NOMO-1 treated with DMSO at 0.1 percent for 48 hours (cell line): Measurements from ENCODE around the gene NOD2.

Source experiments
- DNase-seq: peaks from one replicate; lab custom pipeline; 2025; ENCODE audit not compliant: unreplicated experiment; lab: John Stamatoyannopoulos, UW

NOD2 gene

DNA sequence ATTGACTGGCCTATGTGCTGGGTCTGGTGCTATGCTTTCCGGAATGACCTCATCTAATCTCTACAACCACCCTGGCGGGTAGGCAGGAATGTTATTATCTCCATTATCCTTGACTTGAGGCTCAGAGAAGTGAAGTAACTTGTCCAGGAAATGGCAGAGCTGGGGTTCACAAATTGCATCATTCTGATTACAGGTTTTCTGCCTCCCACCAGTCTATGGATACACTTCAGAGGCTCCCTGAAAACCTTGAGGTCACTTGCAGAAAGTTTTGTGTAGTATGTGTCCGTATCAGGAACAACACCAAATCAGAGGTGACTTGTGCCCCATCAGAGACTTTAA, 19.1 kb downstream of the NOD2 start:
- no peak for DNase-seq

DNA sequence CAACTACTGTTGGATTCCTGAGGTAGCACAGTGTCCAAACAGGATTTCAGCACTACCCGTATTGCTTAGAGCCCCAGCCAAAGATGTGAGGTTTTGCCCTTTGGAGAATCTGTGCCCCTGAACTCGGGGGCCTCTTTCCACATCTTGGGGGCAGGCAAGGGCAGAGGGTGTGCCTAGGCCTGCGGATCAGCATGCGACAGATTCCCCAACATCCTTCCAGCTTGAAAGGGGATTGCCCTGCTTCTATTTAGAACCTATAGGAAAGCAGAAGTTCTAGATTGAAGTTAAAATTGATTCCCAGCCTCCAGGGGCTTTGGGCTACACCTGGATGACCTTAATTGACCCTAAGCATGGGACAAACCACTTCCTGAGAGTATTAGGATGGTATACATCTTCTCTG, 19.6 kb downstream of the NOD2 start:
- no peak for DNase-seq

DNA sequence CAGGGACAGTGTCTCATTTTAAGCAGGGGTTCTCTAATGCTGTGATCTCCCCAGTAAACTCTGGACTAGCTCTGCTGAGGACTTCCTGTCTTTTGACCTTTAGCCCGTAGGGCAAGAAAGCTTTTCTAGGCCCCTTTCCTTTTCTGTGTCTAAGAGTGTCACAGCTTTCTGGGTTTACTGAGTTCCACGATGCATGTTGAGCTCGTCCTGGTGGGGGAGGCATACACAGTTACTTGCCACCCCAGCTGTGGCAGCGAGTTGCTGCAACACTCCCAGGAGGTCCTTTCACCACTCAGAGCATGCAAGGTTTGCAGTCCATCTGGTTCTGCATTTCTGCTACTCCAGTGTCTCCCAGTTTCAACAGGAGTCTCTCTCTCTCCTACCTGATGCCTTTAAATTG, 23.7 kb downstream of the NOD2 start:
- no peak for DNase-seq

DNA sequence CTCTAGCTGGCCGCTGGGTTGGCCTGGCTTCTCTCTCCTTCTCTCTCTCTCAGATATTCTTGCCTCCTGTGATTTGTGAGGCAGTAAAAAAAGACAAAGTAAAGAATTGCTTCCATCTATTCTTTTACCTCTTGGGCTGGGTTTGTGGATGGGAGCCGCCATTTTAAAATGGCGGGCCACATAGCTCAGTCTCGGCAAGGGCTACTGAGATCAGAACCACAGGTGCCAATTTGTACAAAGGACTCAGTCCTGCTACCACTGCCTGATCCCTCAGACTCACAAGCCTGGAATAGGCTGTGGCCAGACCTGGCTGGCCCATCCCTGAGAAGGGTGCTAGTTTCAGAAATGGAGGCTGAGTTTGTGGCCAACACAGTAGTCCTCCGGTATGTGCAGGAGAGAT, 24.1 kb downstream of the NOD2 start:
- DNase-seq, result no peak

DNA sequence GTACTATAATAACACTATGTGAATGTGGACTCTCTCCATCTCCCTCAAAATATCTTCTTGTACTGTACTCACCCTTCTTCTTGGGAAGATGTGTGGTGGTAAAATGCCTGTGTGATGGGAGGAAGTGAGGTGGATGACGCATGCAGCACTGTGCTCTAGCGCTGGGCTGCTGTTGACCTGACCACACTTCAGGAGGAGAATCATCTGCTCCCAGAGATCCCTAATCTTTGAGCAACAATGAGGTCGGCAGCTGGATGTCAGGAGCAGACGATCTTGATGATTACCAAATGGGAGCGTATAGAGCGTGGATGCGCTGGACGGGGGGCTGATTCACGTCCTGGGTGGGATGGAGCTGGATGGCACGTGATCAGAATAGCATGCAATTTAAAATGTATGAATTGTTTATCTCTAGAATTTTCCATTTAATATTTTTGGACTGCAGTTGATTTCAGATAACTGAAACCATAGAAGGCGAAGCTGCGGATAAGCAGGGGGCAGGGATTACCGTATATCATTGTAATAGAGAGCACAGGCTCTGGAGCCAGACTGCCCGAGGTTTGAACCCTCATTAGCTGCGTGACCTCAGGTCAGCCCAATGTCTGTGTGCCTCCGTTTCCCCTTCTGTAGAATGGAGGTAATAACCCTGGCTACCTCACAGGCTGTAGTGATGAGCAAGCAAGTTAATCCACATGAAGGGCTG, 24.8 kb downstream of the NOD2 start:
- peak; percentile 9 for DNase-seq

DNA sequence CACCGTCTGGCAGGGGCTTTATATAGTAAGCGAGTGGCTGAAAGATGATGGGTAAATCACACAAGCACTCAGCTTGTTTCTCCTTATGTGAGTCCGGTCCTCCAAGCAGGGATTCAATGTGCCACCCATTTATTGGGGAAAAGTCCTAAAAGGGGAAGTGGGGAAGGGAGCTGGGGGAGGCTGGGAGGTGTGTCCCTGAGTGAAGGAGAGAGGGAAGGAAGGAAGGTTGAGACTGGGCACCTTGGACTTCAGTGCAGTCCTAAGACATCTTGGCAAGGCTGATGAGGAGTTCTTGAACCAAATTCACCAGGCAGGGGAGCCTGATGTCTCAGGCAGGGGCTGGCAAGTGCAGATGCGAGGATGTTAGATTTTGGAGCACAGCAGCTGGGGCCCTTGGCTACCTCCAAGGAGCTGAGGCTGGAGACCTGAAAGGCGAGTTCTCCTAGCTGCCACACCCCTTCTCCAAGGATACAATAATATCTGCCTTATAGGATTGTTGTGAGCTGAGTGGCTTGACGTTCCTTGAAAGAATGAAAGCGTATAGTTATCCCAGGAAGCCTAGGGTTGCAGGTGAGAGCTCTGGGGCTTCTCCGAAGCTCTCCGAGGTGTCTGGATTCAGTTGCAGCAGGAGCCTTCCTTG, 25.5 kb downstream of the NOD2 start:
- DNase-seq, result no peak

DNA sequence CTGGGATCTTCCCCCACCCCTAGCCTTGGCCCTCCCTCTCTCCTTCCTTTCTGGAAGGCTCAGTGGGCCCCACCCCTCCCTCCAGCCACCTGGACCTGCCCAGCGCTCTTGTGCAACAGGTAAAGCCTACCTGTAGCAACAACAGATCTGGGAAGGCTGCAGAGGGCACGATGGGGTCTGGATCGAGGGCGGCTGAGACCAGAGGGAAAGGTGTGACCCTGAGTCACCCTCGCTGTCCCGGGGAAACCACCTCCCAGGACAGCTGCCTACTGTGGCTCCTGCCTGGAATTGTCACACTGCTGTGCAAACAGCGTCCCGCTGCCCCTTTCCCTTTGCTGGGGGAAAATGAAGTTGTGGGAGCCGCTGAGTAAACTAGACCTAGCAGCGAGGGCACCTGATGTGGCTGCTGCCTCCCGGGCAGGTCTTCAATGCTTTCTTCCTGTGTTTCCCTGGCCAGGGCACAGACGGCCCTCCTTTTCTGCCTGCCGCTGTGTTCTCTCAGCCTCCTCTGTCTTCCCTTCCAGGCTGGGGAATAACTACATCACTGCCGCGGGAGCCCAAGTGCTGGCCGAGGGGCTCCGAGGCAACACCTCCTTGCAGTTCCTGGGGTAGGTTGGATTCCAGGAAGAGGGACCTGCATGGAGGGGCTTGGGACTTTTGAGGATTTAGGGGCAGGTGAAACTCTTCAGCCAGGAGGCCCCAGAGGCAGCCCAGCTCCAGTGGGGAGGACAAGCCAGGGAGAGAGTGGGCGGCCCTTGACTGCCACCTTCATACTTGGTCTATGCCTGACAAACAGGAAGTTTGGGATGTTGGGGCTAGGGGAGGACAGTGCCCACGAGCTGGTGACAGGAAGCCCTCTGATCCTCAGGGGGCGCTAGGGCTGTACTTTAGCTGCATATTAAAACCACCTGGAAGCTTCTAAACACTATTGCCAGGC, 26.3 kb downstream of the NOD2 start:
- no peak for DNase-seq

DNA sequence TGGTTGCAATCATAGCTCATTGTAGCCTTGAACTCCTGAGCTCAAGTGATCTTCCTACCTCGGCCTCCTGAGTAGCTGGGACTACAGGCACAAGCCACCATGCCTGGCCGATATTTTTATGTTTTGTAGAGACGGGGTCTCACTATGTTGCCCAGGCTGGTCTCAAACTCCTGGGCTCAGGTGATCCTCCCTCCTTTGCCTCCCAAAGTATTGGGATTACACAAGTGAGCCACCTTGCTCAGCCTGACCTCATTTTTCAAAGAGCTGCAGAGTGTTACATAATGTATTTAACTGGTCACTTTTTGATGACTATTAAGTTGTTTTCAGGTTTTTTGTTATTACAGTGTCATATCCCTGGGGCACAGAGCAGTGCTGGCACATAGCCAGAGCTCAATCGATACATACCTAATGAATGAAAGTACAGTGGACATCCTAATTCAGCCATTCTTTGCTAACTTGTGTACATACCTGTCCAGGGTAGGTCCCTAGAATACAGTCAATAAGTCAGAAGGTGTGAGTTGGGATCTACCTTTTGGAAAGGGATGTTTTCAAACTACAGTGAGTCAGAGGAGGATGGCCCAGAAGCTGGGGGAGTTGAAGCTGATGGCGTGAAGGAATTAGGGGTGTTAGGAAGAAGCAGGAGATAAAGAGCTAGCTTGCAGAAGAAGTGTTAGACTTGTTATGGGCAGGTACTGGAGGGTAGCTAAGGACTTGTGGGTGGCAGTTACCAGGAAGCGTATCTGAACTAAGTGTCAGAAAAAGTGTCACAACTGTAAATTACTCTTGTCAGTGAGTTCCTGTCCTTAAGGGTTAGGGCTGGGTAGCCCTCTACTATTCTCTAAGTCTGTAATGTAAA, 28.4 kb downstream of the NOD2 start:
- DNase-seq, result peak; percentile 40

DNA sequence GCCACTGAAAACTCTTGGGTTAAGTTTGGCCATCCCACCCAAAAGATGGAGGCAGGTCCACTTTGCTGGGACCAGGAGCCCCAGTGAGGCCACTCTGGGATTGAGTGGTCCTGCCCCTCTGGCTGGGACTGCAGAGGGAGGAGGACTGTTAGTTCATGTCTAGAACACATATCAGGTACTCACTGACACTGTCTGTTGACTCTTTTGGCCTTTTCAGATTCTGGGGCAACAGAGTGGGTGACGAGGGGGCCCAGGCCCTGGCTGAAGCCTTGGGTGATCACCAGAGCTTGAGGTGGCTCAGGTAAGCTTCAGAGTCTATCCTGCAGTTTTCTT, 29.0 kb downstream of the NOD2 start:
- no peak for DNase-seq

DNA sequence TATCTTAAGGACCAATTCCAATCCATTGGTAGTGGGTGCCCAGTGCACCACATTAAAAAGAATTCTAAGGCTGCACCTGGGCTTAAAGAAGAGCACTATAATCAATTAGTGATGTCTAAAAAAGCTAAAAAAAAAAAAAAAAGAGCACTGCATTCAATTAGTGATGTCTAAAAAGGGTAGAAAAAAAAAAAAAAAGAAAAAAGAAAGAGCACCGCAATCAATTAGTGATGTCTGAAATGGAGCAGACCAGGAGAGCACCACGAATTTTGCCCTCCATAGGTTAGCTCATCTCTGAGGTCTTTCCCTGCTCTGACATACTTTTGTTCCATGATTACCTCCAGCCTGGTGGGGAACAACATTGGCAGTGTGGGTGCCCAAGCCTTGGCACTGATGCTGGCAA, 29.6 kb downstream of the NOD2 start:
- no peak for DNase-seq

DNA sequence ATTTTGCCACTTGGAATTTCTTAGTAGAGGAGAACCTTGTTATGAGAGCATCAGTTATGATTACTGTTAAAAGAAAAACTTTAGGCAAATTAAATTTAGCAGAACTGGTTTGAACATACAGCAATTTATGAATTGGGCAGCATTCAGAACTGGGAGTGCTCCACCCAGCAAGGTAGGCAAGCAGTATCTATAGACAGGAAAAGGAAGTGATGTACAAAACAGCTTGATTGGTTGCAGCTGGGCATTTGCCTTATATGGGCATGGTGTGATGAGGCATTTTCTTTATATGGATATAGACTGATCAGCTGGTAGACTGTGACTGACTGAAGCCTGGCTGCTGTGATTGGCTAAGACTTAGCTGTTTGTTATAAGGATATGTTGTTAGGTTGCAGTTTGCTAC, 30.9 kb downstream of the NOD2 start:
- no peak for DNase-seq

DNA sequence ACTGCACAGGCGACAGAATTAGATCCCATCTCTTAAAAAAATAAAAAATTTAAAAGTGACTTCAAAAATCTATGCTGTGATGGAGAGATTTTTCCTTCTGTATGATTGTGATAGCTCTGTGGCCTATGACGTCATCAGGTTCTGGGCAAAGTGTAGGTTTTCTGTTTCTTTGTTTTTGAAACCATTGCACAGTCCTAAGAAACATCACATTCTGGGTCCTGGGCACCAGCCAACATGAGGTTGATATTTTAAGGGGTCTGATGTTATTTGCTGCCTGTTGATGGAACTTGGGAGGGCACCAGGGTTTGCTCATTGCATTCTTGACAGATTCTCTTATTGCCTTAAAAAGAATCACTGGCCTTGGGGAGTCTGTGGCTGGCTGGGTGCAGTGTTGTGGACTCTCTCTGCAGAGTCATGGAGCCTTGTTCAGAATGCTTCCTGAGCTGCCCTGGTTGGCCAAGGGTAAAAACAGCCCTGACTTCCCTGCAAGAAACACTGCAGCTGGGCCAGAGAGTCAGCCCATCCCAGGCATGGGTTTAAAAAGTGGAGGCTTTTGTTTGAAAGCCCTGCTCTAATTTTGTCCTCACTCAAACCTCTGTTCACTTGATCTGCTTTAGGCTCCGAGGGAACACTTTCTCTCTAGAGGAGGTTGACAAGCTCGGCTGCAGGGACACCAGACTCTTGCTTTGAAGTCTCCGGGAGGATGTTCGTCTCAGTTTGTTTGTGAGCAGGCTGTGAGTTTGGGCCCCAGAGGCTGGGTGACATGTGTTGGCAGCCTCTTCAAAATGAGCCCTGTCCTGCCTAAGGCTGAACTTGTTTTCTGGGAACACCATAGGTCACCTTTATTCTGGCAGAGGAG, 38.0 kb downstream of the NOD2 start:
- DNase-seq, result no peak

DNA sequence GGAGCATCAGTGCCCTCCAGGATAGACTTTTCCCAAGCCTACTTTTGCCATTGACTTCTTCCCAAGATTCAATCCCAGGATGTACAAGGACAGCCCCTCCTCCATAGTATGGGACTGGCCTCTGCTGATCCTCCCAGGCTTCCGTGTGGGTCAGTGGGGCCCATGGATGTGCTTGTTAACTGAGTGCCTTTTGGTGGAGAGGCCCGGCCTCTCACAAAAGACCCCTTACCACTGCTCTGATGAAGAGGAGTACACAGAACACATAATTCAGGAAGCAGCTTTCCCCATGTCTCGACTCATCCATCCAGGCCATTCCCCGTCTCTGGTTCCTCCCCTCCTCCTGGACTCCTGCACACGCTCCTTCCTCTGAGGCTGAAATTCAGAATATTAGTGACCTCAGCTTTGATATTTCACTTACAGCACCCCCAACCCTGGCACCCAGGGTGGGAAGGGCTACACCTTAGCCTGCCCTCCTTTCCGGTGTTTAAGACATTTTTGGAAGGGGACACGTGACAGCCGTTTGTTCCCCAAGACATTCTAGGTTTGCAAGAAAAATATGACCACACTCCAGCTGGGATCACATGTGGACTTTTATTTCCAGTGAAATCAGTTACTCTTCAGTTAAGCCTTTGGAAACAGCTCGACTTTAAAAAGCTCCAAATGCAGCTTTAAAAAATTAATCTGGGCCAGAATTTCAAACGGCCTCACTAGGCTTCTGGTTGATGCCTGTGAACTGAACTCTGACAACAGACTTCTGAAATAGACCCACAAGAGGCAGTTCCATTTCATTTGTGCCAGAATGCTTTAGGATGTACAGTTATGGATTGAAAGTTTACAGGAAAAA, 38.8 kb downstream of the NOD2 start:
- no peak for DNase-seq

DNA sequence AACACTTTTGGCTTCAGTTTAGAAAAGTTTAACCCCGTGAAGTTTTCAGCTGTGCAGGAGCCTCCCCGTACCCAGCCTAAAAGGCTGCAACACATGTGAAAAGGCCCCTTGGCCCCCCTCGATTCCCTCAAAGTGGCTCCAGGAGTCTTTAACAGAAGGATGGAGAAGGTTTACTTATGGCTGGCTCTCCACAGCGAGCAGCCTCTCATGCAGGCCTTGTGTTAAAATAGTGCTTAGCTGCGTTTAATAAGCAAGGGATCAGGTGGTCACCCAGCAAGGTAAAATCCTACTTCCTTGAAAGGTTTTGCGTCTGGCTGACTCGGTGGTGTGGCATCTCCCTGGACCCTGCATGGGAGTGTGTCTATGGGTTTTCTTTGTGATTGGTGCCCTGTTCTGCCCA, 40.1 kb downstream of the NOD2 start:
- no peak for DNase-seq

DNA sequence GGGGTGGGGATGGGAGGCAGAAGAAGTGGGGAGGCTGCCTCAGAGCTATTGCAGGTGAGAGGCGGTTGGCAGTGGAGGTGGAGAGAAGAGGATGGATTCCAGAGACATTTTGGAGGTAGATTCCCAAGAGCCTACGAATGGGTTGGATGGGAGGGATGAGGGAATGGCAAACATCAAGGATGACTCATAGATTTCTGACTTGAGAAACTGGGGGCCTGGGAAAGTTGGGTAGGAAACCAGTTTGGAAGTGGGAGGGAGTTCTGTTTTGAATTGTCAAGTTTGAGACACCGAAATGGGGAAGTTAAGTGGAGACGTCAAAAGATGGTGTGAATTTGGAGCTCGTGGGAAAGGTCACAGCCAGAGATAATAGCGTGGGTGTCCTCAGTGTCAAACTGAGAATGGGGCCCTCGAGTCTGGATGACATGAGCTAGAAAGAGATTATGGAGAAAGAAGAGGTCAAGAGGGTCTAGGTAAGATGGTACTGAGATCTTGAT, 42.3 kb downstream of the NOD2 start:
- DNase-seq, result no peak

DNA sequence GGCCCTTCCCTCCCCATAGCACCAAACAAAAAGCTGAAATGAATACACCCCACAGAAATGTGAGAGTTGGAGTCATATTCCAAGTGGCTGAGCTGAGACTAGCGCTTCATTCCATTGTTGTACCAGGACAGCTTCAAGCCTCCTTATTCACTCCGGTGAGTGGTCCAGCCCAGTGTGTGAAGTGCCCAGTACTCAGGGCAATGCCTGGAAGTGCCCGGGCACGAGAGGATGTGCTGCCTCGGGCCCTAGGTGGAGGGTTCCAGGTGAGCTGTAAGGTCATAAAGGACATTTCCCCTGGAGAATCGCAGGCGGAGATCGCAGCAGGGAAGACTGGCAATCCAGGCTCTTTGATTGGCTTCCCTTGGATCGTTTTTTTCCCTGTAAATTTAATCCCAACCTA, 43.0 kb downstream of the NOD2 start:
- DNase-seq, result no peak

DNA sequence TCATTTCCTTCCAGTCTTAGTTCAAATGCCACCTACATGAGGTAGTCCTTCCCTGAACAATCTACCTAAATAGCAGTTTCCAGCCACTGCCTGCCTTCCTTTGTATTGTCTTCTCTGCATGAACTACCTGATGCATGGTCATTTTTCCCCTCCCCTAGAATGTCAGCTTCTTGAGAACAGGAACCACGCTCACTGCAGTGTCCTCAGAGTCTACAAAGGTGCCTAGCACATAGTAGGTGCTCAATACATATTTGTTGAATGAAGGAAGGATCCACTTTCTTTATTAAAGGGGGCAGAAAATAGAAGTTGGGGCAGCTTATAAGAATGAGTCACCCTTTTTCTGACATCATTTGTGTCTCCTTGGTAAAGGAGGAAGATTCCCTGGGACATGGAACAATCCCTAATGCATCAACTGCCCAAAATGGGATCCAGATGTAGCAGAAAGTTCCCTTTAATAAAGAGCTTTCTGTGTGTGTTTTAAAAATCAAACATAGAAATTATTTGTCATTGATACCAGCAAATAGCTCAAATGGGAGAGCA, 44.1 kb downstream of the NOD2 start:
- no peak for DNase-seq

DNA sequence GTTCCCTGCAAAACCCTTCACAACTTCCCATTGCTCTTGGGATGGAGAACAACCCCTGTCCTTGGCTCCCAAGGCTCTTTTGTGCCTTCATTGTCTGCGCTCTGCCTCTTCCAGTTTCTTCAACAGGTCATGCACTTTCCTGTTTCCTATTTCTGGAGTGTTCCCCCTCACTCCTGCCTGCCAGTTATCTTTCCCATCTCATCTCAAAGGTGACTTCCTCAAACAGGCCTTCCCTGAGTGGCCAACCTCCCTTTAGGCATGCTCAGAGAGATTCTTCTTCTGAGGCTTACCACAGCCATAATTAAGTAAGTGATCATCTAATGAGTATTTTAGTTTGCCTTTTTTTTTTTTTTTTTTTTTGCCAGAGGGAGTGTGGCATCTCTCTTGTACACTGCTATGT, 45.6 kb downstream of the NOD2 start:
- peak; percentile 41 for DNase-seq

DNA sequence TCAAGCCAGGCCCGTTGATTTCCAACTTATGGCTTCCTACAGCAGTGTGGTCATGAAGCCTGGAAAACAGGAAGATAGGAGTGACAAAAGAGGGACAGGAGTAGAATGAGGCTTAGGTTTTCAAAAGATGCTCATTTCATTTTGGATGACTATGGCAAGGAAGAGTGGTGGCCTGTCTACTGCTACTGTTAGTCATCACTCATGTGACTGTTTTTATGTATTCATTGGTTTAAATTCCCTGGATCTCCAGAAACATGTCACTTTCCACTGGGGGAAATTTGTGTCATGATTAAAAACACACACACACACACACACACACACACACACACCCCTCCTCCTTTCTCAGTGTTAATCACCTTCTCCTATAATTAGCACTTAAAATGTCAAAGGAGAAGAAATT, 47.3 kb downstream of the NOD2 start:
- no peak for DNase-seq
